Kidney (tissue), 14 donors: ENCODE measurements around the gene MYO16. TPM values are rescaled to one million over a fixed set of nuclear protein-coding genes. Genes with fewer than 3 reads are reported as not detected.

Source experiments
- DNase-seq, 5 donors: peaks; one replicate each; pipeline ENCODE4 v3.0.0-alpha.2; 2013 to 2020
- FAIRE-seq: peaks from 2 replicates; lab custom pipeline; 2012; peaks lifted over from hg19 to GRCh38; lab: Jason Lieb, UNC
- H3K27ac ChIP-seq, 2 donors: one replicate each; pipeline ENCODE4 v1.7.0; 2013; ENCODE audit warnings: low read depth in 2 of 2, low read length in 2 of 2, inconsistent platforms in 1 of 2
- H3K27me3 ChIP-seq: one replicate; pipeline ENCODE4 v1.7.1; 2013; ENCODE audit warnings: low read length, inconsistent platforms; ENCODE audit not compliant: control insufficient read depth, insufficient read depth
- H3K36me3 ChIP-seq, 3 donors: one replicate each; pipeline versions ENCODE4 v1.7.0 to v1.7.1; 2013; ENCODE audit warnings: low read length in 3 of 3, control low read depth in 1 of 3, inconsistent platforms in 1 of 3; ENCODE audit not compliant: insufficient read depth in 3 of 3, control insufficient read depth in 2 of 3
- H3K4me1 ChIP-seq, 3 donors: one replicate each; pipeline versions ENCODE4 v1.7.0 to v1.7.1; 2013; ENCODE audit warnings: low read length in 3 of 3, inconsistent platforms in 1 of 3, low read depth in 1 of 3; ENCODE audit not compliant: control insufficient read depth in 2 of 3, insufficient read depth in 2 of 3
- H3K4me3 ChIP-seq, 3 donors: one replicate each; pipeline versions ENCODE4 v1.7.0 to v1.8.1; 2013; ENCODE audit warnings: low read length in 3 of 3, control low read depth in 1 of 3, inconsistent platforms in 1 of 3
- H3K9ac ChIP-seq, 3 donors: one replicate each; pipeline versions ENCODE4 v1.7.0 to v1.7.1; 2013; ENCODE audit warnings: low read length in 3 of 3, control low read depth in 1 of 3, inconsistent platforms in 1 of 3
- H3K9me3 ChIP-seq, 3 donors: one replicate each; pipeline versions ENCODE4 v1.7.0 to v1.7.1; 2013; ENCODE audit warnings: low read length in 3 of 3, control low read depth in 1 of 3, inconsistent platforms in 1 of 3; ENCODE audit not compliant: control insufficient read depth in 2 of 3, insufficient read depth in 1 of 3
- CTCF ChIP-seq: IDR thresholded peaks from 3 replicates; pipeline ENCODE4 v1.5.1; 2012; ENCODE audit warnings: mild to moderate bottlenecking, moderate library complexity, borderline replicate concordance; ENCODE audit not compliant: insufficient read depth; ENCODE audit errors: extremely low read depth
- intact Hi-C: fragments of 100-400 bp; cut with DNase I; formaldehyde crosslinking; loops from one replicate; pipeline ENCODE4 v1.11.1; 2022
- polyA plus RNA-seq: library from polyadenylated mRNA; stranded (reverse); fragments of 350-450 nt; fragmentation: Illumina TruSeq; extraction: RNeasy Lipid Tissue Mini Kit (QIAGEN cat#74804); gene quantifications from one replicate; pipeline ENCODE4 v1.2.3, GENCODE V29; 2014; ENCODE audit warnings: low read depth, low replicate concordance; ENCODE audit not compliant: insufficient read depth
- total RNA-seq: library from RNA; stranded (reverse); fragmentation: NEBNext Ultra II Directional; extraction: Animal tissue kit (Norgen Biotek cat#: 25700); gene quantifications from one replicate; pipeline ENCODE4 v1.2.1, GENCODE V29; 2021
- donor health status: control.
- donor health status: control.
- donor health status: control.
- donor health status: control.
- donor health status: control.
- donor health status: DM: yes; HTN: yes; CAD: no.
- donor health status: Normal renal cell carcinoma (clear cell type).

Gene MYO16
- total and polyA plus RNA-seq, 2 donors from 2014 or later = 0.22 to 0.43 TPM

GRCh38 chr13:108948251-108948671 is 318.9 kb downstream of the MYO16 start:
- H3K9ac ChIP-seq = no peak overlapping the region
- H3K4me1 ChIP-seq = no peaks in the 10 kb centered on the region
- no peak for TF ChIP-seq CTCF
- no peaks in the 10 kb centered on the region for H3K36me3 ChIP-seq
- no peak overlapping the region for H3K4me3 ChIP-seq
- intact Hi-C loops = no loop called here
- no peaks in the 10 kb centered on the region for H3K9me3 ChIP-seq
- no peak for FAIRE-seq
- no peaks in the 10 kb centered on the region for H3K27me3 ChIP-seq
- DNase-seq = no peak
- H3K27ac ChIP-seq = no peak overlapping the region

GRCh38 chr13:108950333-108951010 is 321.1 kb downstream of the MYO16 start:
- Histone ChIP-seq H3K27ac (no peak overlapping the region), H3K9me3 (no peaks in the 10 kb centered on the region), H3K36me3 (no peaks in the 10 kb centered on the region), H3K27me3 (no peaks in the 10 kb centered on the region), H3K4me3 (no peak overlapping the region), H3K4me1 (no peaks in the 10 kb centered on the region), H3K9ac (no peak overlapping the region)
- DNase-seq = no peak
- intact Hi-C loops = no loop called here
- no peak for FAIRE-seq
- no peak for TF ChIP-seq CTCF

DNA sequence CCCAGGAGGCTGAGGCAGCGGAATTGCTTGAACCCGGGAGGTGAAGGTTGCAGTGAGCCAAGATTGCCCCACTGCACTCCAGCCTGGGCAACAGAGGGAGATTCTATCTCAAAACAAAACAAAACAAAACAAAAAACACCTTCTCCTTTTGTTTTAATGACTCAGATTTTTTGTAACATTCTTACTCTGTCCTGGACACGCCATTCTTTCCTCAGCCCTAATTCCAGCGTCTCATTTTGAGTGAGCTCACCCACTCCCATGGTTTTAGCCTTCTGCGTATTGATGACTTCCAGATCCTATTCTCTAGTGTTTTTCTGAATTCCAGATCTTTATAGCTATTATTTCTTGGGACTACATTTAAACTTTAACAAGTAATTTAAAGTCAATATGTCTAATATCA is 326.3 kb downstream of the MYO16 start:
- no peak overlapping the region for H3K9ac ChIP-seq
- H3K4me3 ChIP-seq = no peak overlapping the region
- H3K36me3 ChIP-seq = no peaks in the 10 kb centered on the region
- no peak overlapping the region for H3K27ac ChIP-seq
- no peaks in the 10 kb centered on the region for H3K9me3 ChIP-seq
- TF ChIP-seq CTCF = no peak
- H3K4me1 ChIP-seq = no peaks in the 10 kb centered on the region
- H3K27me3 ChIP-seq = no peaks in the 10 kb centered on the region
- intact Hi-C loops = no loop called here
- FAIRE-seq (no peak), DNase-seq (no peak)
